HG02885 (cell line): Measurements from ENCODE around the gene TTC34.

Source experiments
- ATAC-seq: cut with Tn5 transposase; IDR thresholded peaks from one replicate; pipeline ENCODE4 v1.9.1; 2021; ENCODE audit warnings: mild to moderate bottlenecking; ENCODE audit not compliant: unreplicated experiment, poor library complexity

Gene TTC34

DNA sequence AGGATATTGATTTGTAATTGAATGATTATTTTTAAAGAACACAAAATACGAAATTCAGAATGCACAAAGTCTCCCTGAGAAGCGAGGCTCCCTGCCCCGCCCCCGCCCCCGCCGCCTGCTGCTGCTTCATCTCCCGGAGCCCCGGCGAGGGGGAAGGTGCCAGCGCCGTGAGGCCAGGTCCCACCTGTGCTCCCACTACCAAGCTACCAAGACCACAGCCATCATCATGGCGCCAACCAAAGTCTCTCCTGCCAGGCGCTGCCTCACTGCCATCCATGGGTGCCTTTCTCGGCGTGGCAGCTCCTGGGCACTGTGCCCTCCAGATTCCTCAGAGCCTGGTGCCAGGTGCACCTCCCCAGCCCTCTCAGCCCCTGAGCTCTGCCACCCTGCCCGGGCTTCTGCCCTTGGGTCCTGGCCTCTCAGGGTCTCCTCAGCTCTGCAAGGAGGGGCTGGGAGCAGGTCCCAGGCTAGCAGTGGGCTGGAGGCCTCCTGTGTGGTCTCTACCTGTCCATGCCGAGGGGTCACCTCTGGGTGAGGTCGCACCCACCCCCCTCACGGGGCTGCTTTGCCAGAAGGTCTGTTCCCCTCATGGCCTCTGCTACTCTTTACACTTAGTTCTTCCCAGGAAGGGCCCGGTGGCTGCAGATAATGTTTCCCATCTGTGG lies 29.4 kb upstream of the TTC34 start:
- no peak for ATAC-seq

DNA sequence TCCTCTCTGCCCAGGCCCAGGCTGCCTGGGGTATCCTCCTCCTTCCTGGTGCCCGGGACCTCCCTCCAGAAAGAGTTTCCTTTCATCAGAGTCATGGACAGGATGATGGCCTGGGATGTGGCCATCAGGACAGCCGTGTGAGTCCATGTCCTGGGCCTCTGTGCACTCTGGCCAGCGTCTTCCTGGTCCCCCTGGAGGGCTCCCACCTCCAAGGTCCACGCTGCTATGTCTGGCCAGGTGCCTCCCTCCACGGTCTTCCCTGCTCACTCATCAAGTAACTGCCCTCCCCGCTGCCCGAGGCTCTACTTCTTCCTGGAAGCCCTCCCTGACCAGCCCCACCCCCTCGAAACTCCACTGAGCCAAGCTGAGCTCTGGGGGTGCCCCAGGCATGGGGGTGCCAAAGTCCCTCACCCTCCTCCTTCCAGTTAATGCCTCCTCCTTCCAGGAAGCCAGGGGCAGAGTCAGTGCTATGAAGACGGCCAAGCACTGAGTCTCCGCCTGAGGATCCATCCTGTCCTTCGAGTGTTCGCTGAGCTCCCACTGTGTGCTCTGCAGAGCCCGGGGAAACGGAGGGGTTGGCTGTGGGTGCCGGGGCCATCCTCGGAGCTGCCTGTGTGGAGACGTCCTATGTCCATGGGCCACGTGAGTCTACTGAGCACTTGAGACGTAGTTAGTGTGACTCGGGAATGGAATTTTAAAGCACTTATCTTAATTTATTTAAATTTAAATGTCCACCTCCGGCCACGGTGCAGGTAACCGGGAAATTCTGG lies 28.5 kb upstream of the TTC34 start:
- ATAC-seq, result no peak

DNA sequence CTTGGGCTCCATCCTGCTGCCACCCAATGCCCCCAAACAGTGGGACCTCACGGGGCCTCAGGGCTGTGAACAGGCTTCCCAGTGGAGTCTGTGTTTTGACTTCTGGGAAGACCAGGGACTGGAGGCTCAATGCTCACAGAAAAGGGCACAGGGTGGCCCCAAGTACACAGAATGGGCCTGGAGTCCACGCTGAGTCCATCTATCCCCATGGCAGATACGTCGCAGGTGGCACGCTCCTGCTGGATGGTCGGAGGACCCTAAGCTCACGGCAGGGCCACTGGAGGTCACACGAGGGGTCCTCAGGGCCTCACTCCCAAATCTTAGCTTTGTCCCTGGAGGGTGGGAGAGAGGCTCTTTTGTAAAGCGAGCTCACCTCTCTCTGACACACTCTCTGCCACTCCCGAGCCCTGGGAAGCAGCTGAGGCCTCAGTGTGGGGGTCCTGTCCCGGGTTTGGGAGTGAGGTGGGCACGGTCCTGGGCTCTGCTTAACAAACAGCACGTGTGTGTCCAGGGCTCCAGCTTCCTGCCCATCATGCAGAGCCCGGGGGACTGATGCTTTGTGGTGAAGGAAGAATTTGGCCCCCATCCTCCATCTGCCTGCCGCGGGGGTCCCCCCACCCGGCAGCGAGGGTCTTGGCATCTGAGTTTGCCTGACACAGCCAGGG lies 27.2 kb upstream of the TTC34 start:
- no peak for ATAC-seq

DNA sequence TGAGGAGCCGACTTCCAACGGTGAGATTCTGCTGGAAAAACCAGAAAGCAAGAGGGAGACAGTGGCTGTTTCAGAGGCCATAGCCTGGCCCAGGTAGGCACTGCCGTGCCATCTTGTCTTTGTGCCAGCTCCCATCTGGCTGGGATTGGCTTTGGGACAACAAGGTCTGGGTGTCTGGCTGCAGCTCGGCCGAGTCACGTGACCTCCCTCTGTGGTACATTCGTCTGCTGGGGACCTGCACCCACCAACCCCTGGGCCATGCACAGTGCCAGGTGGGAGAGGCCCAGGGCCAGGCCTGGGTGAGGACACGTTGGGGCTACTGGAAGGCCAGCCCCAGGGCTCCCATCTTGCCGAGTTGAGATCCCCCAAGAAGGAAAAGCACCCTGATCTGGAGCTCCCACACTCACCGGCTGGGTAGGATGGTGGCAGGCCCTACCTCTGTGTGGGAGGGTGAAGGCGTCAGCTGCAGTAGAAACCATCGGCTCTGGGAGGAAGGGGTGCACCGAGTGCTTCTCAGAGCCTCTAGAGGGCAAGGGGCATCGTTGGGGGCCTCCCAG lies 25.3 kb upstream of the TTC34 start:
- ATAC-seq, result no peak

DNA sequence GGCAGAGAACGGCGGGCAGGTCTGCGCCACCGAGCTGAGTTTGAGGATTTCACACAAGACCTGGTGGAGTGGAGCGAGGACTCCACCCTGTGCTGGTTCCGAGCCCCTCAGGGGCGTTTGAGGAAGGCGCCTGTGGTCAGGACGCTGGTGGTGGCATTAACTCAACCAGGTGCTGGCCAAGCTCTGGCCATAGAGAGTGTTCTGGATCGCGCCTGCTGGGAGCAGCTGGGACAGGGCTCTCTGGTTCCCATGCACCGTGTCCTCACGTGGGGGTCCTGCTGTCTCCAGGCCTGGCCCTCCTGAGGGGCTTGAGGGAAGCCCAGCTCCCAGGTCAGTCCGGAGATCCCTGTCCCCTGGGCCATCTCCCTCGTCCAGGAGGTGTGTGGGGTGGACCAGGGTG lies 24.8 kb upstream of the TTC34 start:
- ATAC-seq, result no peak

DNA sequence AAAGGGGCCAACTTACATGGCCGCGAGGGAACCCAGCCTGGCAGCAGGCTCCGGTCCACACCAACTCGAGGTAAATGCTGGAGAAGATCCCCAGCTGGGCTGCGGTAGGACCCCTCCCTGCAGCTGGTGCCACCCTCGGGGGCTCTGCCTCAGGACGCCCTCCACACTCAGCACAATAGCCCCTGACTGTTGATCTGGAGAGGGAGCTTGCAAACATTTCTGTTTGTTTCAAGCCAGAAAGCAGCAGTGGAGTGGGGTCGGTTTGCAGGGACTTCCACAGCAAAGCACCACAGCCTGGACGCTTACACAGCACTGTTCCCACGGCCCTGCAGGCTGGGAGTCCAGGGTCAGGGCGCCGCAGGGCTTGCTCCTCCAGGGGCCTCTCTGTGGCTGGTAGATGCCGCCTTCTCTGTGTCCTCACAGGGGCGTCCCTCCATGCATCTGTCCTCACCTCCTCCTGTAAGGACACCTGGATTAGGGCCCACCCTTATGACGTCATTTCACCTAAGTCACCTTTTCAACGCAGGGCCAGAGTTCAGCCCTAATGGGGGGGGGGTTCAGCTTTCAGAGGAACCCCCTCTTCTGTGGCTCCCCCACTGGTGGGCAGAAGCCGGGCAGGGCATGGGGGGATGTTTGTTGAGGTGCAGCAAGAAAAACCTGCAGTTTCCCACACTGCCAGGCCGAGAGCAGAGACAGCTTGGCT lies 24.1 kb upstream of the TTC34 start:
- no peak for ATAC-seq

DNA sequence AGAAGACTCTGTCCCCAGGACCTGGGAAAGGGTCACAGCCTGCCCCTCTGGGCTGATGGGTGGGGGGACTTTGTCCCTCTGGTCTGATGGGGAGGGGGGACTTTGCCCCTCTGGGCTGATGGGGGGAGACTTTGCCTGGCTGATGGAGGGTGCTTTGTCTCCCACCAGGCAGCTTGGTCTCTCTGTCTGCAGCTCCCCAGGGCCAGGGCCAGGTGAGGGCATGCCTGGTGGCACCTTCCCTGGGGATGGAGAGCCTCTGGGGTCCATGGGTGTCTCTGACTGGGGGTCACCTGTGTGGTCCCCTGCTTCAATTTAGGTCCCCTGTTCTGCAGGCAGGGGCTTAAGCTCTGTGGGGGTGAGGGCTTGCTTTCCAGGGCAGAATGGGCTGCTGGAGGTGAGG lies 23.5 kb upstream of the TTC34 start:
- no peak for ATAC-seq

DNA sequence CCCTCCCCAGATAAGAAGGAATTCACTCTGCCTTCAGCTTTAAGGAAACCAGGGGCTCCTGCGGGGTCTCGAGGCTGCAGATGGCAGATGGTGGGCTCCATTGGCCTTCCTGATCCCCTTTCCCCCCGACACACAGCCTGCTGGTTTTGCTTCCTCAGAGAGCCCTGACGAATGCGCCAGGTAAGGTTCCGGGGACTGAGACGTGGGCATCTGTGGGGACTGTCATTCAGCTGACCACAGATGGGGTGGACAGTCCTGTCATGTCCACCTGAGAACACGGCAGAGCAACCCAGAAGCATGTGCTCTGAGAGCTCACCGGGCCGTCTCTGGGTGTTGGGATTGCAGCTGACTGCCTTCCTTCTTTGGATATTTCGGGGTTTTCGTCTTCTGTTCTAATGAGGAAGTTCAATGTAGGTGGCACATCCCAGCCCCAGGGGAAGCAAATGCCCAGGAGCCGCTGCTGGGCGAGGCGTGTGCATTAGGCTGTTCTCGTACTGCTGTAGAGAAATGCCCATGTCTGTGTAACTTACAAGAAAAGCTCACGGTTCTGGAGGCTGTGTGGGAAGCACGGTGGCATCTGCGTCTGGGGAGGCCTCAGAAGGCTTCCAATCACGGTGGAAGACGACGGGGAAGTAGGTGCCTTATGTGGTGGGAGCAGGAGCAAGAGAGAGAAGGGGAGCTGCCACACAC lies 22.6 kb upstream of the TTC34 start:
- no peak for ATAC-seq

DNA sequence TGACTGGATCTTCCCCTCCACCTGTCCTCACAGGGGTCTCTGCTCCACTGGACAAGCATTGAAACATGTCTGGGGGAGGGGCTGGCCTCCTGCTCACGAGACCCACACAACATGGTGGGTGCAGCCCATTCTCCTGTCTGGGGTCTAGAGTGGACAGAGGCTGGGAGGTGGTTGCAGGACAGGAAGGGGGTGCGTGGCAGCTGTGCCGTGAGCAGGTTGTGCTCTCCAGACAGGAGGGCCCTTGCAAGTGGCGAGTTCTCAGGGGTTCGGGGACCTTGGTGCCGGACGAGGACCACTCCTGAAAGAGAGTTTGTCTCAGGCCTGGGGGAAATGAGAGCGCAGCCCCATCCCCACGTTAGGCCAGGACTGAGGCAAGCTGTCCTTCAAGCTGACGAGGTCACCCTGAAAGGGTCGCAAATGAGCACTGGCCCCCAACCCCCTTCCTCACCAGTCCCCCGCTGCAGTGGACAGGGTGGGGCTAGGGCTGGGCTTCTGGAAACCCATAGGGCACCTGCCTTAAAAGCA lies 21.2 kb upstream of the TTC34 start:
- no peak for ATAC-seq

DNA sequence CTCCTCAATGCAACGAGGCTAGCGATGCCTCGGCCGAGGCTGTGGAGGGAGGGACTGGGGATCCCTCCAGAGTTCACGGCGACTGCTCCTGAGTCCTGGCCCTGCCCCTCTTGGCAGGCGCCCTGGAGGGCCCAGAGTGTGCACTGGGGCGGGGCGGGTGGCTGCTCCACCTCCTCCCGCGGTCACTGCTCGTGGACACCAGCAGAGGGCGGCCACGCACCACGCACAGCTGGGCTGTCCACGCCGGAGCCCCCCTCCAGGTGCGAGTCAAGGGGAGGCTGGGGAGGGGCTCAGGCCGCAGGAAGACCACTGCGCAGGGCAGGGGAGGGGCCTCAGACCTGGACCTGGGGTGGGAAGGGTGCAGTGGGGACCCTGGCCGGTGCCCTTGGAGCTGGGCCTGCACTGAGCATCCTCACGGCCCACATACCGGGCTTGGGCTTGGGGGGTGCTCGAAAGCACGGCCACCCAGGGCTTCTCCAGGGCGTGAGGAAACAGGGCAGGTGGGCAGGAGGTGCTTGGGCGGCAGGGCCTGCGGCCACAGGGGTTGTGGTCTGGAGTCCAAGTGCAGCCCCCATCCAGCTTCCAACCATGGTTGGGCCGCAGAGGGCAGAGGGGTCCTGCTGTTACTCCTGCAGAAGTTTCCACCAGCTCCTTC lies 20.6 kb upstream of the TTC34 start:
- ATAC-seq, result no peak

DNA sequence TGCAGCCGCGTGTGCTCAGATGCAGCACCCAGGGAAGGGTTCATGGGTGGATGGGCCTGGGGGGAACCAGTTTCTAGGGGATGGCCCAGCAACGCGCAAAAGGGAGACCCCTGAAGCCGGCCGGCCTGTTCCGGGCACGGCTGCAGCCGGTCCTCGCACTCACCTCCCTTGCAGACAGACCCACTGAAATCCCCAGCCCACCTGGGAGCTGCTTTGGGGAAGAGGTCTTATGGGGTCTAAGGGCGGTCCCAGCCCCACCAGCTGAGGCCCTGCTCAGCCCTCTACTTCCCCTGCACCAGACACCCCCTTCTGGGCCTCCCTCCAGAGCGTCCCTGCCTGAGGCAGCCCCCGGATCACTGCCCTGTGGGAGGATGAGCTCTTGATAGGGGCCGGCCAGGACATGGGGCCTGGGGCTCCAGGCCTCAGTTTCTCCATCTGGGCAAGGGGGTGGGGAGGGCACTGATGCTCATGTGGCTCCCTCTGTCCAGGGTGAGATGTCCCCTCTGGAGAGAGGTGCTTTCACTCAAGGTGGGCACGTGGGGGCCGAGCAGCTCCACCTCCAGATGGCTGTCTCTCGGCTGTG lies 20.0 kb upstream of the TTC34 start:
- no peak for ATAC-seq

DNA sequence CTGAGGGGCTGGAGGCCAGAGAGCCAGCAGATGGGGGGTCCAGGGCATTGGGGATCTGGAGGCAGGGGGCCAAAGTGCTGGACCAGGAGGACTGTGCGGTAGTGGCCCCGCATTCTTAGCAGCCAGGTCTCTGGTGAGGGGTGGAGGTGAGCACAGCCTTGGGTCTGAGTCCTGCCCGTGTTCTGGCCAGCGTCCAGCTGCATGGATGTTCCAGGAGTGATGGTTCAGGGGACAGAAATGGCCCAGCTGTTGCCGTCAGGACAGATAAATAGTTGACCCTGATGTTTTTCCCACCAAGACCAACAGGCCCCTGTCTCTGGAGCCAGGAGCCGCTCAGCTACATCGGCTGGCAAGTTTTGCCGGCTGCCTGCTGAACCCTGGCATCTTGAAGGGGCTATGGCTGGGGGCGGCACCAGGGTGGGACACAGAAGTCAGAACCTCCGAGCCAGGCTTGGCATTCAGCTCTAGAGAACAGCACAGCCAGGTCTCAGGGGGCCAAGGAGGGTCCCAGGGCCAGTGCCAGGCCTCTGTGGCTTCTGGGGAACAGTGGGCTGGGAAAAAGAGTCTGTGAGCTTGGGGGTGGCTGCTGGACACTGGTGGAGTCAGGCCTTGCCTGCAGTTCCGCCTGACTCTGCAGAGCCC lies 19.4 kb upstream of the TTC34 start:
- no peak for ATAC-seq

DNA sequence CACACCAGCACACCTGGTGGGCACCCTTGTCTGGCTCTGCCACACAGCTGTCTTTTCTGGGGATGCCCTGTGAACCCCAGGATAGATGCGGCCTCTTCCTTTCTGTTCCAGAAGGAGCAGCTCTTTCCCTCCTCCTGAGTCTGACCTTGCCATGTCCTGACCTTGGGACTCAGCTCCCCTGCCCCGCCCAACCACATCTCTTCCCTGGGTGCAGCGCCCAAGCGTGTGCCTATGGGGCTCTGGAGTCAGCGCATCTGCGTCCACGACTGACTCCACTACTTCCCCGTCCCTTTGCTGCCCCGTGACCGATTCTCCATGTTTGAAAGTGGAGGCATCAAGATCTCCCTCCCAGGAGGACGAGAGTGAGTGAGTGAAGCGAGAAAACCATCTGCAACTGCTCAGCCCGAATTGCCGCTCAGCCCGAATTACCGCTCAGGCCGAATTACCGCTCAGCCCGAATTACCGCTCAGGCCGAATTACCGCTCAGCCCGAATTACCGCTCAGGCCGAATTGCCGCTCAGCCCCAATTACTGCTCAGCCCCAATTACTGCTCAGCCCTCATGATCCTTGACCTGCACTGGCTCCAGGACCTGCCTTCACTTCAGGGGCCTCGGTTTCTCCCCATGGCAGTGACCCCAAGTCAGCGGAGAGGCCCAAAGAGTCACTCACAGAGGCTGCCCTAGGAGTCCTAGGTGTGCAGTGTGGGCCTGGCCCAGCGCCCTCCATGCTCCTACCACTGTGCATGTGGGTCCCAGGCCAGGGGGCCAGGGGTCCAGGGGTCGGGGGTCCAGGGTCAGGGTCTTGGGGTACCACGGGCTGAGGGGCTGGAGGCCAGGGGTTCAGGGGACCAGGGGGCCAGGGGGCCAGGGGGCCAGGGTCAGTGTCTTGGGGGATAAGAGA lies 18.6 kb upstream of the TTC34 start:
- ATAC-seq, result no peak

DNA sequence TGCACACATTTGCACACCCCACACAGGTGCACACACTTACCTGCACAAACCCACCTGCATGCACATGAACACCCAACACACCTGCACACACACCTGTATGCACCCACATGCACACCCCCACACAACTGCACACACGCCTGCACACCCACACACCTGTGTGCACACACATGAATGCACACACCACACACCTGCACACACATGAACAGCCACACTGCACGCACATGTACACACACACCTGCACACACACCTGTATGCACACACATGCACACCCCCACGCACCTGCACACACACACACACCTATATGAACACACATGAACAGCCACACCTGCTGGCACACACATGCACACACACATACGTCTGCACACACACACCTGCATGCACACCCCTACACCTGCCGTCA lies 17.9 kb upstream of the TTC34 start:
- ATAC-seq, result no peak

DNA sequence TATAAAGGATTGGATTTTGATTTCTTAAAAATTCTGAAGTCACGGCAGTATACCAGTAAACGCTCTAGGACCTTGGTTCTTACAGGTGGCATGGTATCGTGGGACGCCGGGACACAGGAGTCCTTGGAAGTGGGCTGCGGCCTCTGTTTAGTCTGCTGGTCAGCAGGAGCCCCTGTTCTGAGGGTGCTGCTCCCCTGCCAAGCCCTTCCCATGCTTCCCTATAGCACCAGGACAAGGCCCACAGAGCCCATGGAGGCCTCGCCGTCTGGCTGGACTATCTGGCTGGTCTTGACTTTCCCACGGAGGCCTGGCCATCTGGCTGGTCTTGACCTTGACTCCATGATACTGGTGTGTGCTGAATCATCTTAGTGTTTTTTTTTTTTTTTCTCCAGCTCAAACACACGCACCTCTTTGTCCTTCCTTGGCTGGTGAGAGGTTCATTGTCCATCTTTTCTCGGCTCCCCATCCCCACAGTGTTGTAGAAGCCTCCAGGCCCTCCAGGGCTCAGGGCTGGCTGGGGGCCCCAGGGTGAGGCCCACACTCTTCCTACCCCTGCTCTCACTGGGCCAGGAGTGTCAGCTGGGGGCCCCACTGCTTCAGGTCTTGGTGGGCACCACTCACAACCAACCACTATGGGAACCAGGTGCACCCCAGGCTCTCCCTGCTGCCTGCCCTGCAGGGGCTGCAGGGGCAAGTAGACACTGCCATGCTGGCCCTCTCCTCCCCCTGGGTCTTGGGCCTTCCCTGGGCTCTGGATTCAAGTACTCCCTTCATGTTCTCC lies 16.5 kb upstream of the TTC34 start:
- ATAC-seq, result no peak

DNA sequence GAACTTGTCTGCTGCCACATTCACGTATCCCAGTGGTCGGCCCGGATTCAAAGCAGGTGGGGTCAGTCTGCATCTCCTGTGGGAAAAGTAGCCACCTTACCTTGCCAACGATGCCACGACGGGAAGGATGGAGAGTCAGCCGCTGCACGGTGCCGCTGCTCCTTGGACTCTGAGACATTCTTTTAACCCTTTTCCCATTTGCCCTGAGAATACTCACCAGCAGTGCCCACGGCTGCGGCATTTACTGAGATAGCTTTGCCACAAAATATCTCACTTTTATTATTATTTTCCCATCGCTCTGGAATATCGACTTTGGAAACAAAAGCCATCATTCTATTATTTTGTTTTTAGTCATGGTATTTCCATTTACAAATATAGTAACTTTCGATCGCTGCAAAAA lies 15.3 kb upstream of the TTC34 start:
- no peak for ATAC-seq

DNA sequence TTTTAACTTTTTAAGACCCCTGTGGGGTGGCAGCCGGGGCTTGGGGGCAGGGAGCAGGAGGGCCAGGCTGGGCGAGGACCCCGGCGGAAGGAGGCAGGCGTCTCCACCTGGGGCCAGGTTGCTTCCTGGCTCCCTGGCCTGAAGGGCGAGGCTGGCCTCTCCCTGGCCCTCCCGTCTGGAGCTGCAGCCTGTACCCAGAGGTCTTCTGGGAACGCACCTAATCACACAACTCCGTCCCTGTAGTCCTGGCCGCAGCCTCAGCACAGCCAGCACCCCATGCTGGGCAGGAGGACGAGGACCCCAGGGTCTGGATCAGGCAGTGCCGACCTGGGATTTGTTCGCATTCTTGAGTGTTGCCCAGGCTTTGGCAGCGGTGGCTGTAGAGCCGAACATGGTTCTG lies 14.1 kb upstream of the TTC34 start:
- no peak for ATAC-seq
